PC-3 (cell line): Measurements from ENCODE around the gene ZNF646.

Experiments used
- CTCF ChIP-seq: fragments of 300-600 bp; sonication (generic); conservative IDR thresholded peaks from 2 replicates; pipeline ENCODE4 v1.5.1; 2017; ENCODE audit warnings: antibody characterized with exemption, low read depth, mild to moderate bottlenecking, low read length
- EZH2 ChIP-seq: fragments of 300-600 bp; sonication (generic); IDR thresholded peaks from one replicate; pipeline ENCODE4 v1.6.1; 2017; ENCODE audit warnings: antibody characterized with exemption, mild to moderate bottlenecking, low read length; ENCODE audit not compliant: unreplicated experiment

- TF ChIP-seq EZH2 (no peak), CTCF (no peak)
These were observed 33.2 kb downstream of the ZNF646 start for GRCh38 chr16:31107465-31107867.
